Activated CD4-positive, CD25-positive, alpha-beta regulatory T cell treated with anti-CD3 and anti-CD28 coated beads, Interleukin-2, amount 50 U/mL, for 16 hours (primary cell): ENCODE results near the gene CUL2.
"Not testable (repeated sequence)": the region's sequence is repeated elsewhere in the genome, so short reads cannot be mapped to it uniquely, and the experiment has no call there.

ENCODE experiments used
- DNase-seq: peaks from one replicate; pipeline ENCODE4 v3.0.0-alpha.2; 2020; ENCODE audit warnings: low read depth, low spot score

The CUL2 gene

DNA sequence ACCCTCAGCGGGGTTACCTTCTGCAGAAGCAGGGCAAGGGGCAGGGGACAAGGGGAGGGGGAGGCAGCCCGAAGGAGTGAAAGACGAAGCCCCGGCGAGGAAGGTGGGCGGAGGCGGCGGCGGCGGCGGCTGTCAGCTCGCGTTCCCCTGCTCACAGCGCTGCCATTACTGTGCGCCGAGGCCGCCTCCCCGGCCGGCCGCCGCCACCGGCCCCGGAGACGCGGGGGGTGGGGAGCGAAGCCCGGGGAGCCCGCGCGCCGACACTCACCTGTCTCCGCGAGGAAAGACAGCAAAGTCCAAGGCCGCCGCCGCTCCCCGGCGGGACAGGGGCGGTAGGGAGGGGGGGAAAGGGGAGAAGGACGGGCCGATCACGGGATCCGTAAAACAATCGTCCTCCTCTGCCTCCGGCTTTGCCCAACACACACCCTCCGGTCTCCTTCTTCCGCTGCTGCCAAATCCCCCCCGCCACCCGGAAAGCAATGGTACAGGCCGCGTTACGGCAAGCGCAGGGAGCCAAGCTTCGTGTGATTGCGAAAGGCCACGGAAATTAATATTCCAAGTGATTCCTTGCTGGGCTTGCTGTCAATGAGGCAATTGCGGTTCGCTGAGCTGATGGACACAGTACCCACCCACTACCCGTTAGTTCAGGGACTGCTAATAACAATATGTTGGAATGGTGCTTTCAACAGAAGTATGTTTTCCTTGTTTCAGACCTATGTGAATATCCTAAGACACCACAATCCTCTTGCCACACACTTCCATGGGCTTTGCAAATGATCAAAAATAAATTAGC lies at the start of gene CUL2:
Gene CUL2, minus strand, starts transcription at position 180 of the 793 bp plus-strand sequence. CDS start 19,024 bp downstream, outside the sequence.
- DNase-seq = peak; percentile 91

DNA sequence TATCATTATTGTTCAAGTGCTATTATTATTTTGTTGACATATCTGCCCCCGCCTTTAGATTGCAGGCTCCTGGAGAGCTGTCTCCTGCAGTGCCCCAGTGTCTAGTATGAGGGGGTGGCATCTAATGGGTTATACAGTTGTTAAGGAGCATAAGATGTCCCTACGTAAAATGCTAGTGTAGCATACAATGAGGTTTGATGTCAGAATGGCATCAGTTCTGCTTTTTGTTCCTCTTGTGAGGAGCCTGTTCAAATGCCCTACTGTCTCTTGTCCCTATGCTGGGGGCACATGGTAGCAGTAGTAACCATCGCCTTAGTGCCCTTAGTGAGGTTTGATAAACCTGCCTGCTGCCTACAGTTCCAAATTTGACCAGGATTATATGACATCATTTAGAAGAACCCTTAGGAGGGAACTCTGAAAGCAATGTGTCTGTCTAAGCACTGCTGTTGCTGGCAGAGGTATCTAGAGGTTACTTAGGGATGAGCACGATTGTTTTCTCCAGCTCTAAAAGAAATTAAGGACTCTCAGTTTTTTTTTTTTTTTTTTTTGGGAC lies 46.2 kb upstream of the CUL2 start:
- no peak for DNase-seq

DNA sequence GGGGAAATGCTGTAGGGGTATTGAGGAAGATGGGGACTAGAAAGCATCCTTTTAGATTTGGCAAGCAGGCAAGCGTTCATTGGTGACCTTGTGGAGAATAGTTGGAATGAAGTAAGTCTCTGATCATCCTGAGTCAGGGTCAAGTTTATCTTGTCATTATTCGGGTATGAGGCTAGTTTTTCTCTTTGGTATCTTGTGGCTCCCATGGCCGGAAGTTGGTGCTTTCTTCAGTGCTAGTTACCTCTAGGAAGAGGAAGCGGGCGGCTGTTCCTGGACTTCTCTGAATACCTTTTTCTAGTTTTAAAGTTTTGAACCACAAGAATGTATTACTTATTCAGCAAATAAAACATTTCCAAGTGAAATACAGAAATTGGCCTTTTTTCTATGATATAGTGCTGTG lies 45.7 kb upstream of the CUL2 start:
- no peak for DNase-seq

DNA sequence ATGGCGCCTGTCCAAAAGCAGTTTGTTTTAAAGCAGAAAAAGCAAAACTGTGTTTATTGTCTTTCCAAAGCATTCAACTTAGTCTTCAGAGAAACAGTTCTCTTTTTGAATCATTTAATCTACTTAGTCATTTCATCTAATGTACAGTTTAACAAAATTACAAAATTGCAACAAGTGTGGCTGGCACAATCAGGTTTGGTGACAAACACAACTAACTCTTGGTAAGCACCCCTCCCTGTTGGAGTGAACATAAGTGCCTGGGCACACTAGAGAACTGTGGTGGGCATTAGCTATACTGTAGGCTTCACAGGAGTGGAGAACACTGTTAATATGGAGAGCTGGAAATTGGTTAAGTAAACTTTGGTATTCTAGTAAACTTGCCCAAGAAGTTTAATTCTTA lies 43.4 kb upstream of the CUL2 start:
- no peak for DNase-seq

DNA sequence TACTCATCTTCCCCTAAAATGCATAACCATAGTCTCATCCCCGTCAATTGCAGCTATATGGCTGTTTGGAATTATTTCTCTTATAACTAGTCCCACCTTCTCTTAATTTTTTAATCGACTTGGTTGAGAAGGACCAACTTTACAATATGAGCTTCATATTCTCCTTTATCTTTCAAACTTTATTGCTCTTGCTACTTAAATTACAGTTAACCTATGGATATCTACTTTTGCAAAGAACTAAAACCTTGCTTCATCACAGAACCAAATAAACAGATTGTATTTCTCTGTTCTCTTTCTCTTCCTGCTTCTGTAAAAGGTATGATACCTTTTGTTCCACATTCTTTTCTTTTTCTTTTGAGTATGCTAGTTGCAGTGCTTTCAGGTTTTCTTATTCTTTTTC lies 42.6 kb upstream of the CUL2 start:
- DNase-seq = no peak

DNA sequence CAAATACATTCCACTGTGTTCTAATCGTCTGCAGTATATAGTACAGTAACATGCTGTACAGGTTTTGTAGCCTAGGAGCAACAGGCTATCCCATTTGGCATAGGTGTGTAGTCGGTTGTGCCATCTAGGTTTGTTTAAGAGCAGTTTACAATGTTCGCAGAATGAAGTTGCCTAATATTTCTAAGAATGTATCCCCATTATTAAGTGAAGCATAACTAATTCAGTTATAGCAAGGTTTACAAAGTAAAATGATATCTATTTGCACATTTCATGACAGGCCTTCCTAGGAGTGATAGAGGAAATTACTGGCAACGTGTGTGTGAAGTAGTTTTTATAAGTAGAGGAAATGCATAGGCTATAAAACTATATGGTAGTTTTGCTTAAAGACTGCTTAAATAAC lies 40.5 kb upstream of the CUL2 start:
- no peak for DNase-seq

DNA sequence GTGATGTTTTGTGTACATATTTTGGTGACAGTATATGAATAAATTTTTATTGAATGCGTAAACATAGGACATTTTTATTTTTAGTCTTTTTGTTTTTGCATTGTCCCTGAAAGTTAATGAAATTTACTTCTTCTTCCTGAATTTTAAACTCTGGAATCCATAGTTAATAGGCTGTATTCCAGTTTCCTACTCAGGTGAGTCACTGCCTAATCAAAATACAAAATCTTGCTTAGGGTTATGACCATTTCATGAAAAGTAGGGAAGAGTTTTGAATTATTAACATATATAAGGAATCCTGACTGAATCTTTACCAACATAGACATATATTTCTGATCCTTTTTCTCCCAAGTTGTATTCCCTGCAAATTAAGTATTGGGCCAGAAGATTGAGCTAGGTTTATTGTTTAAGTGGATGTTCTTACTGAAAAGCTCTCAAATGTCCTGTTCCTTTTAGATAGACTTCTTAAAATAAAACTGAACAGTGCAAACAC lies 39.1 kb upstream of the CUL2 start:
- DNase-seq = no peak

DNA sequence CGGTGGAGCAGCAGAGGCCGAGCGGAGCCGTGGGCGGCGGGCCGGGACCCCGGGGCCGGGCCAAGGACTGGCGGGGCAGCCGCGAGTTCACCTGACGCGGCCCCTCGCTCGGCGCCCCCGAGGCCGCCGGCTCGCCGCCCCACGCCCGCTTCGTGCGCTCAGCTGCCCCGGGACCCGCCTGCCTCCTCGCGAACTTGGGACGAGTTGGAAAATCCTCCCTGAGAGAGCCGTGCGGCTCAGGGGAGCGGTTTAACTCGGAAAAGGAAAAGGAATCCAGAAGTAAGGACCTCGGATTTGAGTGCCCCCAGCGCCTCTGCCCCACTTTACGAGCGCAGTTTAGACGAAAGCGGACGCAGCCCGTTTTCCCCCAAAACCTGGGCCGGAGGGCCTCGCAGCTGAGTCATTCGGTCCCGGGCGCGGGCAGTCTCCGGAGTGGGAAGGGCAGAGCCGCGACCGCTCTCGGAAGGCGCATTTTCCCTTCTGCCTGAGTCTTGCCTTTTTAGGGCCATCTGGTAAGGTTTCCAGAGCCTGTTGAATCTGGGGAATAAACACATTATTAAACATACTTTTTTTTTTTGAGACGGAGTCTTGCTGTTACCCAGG lies 37.2 kb upstream of the CUL2 start:
- peak; percentile 23 for DNase-seq

DNA sequence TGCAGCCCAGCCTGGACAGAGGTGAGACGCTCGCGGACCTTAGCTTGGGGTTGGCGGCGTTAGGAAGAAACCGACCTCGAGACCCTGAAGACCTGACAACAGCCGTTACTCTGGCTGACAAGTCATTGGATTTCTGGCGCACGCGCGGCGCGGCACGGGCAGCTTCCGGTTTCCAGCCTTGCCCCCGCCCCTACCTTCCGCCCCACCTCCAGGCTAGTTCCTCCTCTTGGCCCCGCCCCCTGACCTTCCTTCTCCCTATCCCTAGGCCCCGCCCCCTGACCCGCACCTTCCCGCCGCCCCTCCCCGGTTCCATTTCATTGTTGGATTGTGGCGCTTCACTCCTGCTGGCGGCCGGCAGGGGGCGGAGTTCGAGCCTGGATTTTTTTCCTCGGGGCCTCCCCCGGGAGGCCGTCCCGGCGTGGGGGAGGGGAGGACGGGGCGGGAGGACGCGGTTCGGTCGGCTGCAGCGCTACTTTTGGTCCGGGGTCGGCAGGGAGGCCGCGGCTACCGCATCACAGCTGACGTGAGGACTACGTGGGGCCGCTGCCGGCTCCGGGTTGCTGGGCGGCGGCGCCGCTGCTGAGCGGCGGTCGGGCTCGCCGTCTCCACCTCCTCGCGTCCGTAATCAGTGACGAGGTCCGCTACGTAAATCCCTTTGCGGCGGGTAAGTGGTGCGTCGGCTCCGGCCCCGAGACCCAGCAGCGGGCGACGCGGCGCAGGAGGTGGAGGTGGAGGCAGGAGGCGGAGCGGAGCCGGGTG lies 36.6 kb upstream of the CUL2 start, which contains the start of gene CREM:
Gene CREM, plus strand, starts transcription at position 317 of the 759 bp plus-strand sequence. CDS start 10,990 bp downstream, outside the sequence.
- DNase-seq = peak; percentile 98

DNA sequence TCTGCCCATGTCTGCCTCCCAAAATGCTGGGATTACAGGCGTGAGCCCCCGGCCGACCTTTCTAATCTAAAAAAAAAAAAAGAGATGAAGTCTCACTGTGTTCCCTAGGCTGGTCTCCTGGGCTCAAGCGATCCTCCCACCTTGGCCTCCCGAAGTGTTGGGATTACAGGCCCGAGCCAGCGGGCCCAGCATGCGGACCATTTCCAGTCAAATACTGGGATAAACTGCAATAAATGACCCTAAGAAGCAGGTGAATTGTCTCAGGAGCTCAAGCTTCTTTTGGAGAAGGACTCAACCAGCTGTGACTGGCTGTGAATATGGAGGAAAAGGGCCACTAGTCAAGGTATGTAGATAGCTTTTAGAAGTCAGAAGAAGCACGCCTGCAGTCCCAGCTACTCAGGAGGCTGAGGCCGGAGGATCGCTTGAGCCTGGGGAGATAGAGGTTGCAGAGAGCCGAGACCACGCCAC lies 36.0 kb upstream of the CUL2 start:
- DNase-seq = no peak

DNA sequence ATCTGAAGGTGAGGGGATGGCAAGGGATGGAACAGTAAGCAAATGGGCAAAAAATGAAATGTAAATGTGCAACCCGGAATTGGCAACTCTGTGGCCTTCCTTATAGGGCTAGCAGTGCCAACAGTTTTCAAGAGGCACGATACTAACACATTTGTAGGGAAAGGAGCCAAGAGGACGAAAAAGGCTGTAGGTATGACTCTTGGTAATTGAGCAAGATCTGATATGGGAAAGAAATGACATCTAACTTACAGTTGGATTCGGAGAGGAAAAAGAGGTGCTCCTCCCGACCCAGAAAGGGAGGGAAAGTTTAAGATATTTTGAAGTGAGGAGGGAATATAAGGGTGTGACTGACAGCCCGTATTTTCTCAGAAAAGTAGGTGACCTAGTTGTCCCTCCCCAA lies 34.4 kb upstream of the CUL2 start:
- no peak for DNase-seq

DNA sequence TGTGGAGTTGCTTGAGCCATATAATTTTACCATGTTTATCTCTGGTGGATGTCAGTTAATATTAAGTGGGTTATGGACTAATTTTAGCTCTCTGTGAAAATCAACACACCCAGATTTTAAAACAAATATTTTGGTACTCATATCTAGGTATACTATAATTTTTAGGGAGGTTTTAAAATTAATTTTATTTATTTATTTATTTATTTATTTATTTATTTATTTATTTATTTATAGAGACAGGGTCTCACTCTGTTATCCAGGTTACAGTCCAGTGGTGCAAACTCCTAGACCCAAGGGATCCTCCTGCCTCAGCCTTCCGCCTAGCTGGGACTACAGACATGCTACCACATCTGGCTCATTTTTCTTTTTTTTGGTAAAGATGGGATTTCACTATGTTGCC lies 29.2 kb upstream of the CUL2 start:
- DNase-seq = no peak

DNA sequence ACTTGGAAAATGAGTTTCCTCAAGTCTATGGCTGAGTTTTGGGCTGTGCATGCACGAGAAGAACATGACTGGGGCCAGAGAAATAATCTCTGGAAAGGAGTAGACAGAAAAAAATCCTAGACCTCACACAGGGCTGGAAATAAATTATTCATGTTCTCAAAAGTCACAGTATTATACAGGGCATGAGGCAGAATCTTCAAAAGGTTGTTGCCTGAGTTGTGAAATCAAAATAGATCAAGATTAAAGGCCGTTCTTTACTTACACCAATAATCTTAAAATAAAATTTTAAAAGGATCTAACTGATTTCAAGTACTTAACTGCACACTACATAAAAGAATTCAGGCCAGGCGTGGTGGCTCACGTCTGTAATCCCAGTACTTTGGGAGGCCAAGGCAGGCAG lies 22.4 kb upstream of the CUL2 start:
- no peak for DNase-seq

DNA sequence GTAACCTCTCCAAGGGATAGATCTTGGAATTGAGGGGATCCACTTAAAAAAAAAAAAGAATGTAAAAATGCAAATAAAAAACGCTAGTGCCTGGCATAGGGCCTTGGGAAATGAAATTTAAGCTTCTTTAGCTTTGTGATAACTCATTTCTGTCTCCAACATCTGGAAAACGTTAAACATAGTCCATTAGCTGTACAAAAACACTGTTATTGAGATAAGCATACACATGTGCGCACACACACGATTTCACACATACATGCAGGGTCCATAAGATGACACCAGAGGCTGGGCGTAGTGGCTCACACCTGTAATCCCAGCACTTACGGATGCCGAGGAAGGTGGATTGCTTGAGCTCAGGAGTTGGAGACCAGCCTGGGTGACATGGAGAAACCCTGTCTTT lies 13.7 kb upstream of the CUL2 start:
- no peak for DNase-seq

DNA sequence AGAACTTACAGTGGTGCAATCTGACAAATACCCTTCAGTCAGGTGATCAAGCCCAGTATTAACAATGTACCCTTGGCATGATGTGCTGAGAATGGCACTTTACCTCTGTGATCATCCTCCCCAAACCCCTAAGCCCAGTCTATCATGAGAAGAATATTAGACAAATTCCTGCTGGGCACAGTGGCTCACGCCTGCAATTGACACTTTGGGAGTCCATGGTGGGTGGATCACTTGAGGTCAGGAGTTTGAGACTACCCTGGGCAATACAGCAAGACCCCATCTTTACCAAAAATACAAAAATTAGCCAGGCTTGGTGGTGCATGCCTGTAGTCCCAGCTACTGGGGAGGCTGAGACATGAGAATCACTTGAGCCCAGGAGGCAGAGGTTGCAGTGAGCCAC lies 7.4 kb upstream of the CUL2 start:
- no peak for DNase-seq

DNA sequence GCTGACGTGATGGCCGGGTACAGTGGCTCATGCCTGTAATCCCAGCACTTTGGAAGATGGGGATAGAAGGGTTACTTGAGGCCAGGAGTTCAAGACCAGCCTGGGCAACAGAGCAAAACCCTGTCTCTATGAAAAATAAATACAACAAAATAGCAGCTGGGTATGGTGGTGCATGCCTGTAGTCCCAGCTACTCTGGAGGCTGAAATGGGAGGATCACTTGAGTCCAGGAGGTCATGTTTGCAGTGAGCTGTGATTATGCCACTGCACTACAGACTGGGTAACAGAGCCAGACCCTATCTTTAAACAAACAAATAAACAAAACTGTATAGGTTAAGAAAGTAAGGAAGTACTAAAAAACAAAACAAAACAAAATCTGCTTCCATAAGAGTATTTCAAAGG lies 6.2 kb upstream of the CUL2 start:
- no peak for DNase-seq

DNA sequence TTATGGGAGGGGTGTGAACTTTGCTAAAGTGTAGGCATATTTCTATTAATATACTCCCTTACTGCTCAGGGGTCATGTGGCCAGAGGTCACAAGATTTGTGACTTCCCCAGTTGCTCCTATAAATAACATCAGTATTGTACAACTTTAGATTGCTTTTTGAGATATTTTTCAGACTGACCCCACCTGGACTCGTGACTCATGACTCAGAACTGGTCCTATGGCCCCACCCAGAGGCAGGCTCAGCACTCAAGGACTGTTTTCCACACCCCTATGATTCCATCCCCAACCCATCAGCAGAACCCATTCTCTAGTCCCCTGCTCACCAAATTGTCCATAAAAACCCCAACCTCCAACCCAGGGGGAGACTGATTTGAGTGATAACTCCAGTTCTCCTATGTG lies 2.7 kb upstream of the CUL2 start:
- no peak for DNase-seq

DNA sequence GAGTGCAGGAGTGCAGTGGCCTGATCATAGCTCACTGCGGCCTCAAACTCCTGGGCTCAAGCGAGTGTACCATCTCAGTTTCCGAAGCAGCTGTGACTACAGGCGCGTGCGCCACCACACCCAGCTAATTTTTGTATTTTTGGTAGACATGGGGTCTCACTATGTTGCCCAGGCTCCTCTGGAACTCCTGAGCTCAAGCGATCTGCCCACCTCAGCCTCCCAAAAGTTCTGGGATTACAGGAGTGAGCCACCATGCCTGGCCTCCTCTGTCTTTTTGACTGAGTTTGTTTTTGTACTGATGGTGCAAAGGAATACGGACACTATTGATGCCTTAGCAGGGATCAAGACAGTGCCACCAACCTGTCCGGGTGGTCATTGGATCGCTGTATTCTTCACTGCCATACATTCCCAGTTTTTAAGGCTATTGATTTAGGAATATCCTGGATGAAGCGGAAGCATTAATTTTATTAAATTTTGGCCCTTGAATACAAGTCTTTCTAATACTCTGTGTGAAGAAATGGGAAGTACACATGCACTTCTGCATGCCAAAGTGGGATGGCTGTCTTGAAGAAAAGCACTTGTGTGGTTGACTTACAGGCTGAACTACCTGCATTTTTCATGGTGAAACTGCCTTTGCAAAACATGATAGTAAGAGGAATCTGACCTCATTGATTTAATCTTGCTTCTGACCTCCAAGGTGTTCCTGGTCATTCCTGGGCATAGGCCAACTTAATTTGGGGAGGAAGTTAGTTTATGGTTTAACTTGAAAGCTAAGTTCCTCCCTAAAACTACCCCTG lies 2.1 kb upstream of the CUL2 start:
- no peak for DNase-seq

DNA sequence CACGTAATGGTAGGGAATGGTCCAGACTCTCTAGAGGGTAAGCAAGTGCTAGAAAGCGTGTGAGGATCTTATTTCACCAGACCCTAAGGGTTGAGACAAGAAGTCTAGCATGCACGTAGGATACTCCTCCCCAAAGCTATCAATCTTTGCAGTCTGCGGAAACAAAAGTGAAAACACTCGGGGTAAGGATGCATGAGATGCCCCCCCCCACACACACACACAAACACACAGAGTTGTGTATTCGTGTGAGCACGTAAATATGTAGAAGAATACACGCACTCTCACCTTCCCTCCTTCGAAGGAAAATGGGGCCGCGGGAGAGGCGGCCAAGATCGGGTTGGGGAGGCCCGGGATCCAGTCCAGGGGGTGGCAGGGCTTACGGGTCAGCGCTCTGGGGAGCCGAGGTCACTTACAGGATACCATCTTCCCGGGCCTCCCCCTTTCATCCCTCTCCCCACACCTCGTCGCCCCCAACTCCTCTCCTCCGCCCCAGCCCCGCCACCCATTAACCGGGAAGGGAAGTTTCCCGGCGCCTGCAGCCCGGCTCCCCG lies 455 bp downstream of the CUL2 start:
- DNase-seq = peak; percentile 0

DNA sequence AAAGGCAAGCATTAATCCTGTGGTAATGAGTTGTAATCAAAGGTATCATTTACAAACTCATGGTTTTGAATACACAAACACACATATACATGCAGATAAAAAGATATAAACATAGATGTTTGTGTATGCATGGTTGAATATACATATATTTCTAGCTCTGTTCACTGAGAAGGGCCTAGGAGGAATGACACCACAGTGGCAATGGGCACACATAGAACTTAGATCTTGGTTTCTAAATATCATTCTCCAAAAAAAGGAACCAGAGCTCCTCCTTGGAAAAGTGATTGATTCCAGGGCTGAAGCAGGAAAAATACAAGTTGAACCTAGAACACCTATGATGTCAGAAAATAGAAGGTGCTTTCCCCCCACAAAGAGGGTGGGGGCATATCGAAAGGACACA lies 6.9 kb downstream of the CUL2 start:
- DNase-seq = no peak

DNA sequence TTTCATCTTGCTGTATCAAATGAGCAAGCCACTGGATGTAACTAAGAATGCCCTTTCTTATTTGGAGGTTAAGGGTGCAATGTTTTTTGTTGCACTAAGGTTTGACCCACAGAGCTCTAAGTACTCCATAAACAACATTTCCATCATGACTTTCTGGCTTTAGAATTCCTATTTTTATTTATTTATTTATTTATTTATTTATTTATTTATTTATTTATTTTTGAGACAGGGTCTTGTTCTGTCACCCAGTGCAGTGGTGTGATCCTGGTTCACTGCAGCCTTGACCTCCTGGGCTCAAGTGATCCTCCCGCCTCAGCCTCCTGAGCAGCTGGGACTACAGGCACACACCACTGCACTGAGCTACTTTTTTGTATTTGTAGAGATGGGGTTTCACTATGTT lies 9.9 kb downstream of the CUL2 start:
- DNase-seq = not testable (repeated sequence)
